Inflammatory macrophage (primary cell): ENCODE measurements around the gene TRIM39.
"Not testable (repeated sequence)": the region's sequence is repeated elsewhere in the genome, so short reads cannot be mapped to it uniquely, and the experiment has no call there.

Experiments
- DNase-seq, 2 donors: peaks; one replicate each; pipeline ENCODE4 v3.0.0-alpha.2; 2020 to 2022
- total RNA-seq, 18 experiments: gene quantifications; one replicate each; lab custom pipeline; 2026; ENCODE audit warnings: mixed read lengths in 6 of 18, inconsistent platforms in 2 of 18; lab: John Stamatoyannopoulos, UW

Gene TRIM39
- 6.2 to 14.6 (median 9.7) reads per million in 18 experiments for total RNA-seq

GRCh38 chr6:30326526-30327231 is at the start of gene TRIM39:
Gene TRIM39 (plus strand): TSS chr6:30326927. CDS start chr6:30329318, 2,391 bp downstream.
- DNase-seq: peak; percentile 77 to 88

GRCh38 chr6:30280988-30281387 is 45.7 kb upstream of the TRIM39 start:
- not testable (repeated sequence) for DNase-seq

GRCh38 chr6:30282522-30282921 is 44.2 kb upstream of the TRIM39 start:
- no peak for DNase-seq

- DNase-seq: no peak
Measured at GRCh38 chr6:30283761-30284160, 43.0 kb upstream of the TRIM39 start.

GRCh38 chr6:30287139-30287538 is 39.6 kb upstream of the TRIM39 start:
- DNase-seq: no peak

GRCh38 chr6:30295837-30296236 is 30.9 kb upstream of the TRIM39 start:
- no peak for DNase-seq

GRCh38 chr6:30304002-30304401 is 22.7 kb upstream of the TRIM39 start:
- DNase-seq: no peak

- no peak for DNase-seq
Measured at GRCh38 chr6:30311101-30311500, 15.6 kb upstream of the TRIM39 start.

GRCh38 chr6:30311671-30312070 is 15.1 kb upstream of the TRIM39 start:
- DNase-seq: peak in 1 of 2 donors; percentile 50

- DNase-seq: no peak
Measured at GRCh38 chr6:30312266-30312665, 14.5 kb upstream of the TRIM39 start.

GRCh38 chr6:30312676-30313321 is 13.9 kb upstream of the TRIM39 start:
- no peak for DNase-seq

- no peak for DNase-seq
Measured at GRCh38 chr6:30315156-30315555, 11.6 kb upstream of the TRIM39 start.

GRCh38 chr6:30317913-30318589 is 8.7 kb upstream of the TRIM39 start:
- no peak for DNase-seq

- DNase-seq: no peak
Measured at GRCh38 chr6:30319146-30319835, 7.4 kb upstream of the TRIM39 start.

GRCh38 chr6:30321692-30322388 is 4.9 kb upstream of the TRIM39 start:
- no peak for DNase-seq

GRCh38 chr6:30322527-30323501 is 3.9 kb upstream of the TRIM39 start:
- peak in 1 of 2 donors; percentile 3 for DNase-seq

- no peak for DNase-seq
Measured at GRCh38 chr6:30323806-30324205, 2.9 kb upstream of the TRIM39 start.

GRCh38 chr6:30325150-30325872 is 1.4 kb upstream of the TRIM39 start:
- peak in 1 of 2 donors; percentile 20 for DNase-seq

GRCh38 chr6:30325873-30326525 is 728 bp upstream of the TRIM39 start:
- DNase-seq: peak in 1 of 2 donors; percentile 75
